Activated naive CD8-positive, alpha-beta T cell (primary cell): ENCODE data around the gene MYH7.

Experiments
- H3K27ac Mint-ChIP-seq: one replicate; pipeline ENCODE4 v1.8.0; 2021; ENCODE audit warnings: mixed read lengths
- H3K27me3 Mint-ChIP-seq: one replicate; pipeline ENCODE4 v1.8.0; 2021; ENCODE audit warnings: mixed read lengths
- H3K36me3 Mint-ChIP-seq: one replicate; pipeline ENCODE4 v1.8.0; 2021; ENCODE audit warnings: mixed read lengths
- H3K4me1 Mint-ChIP-seq: one replicate; pipeline ENCODE4 v1.8.0; 2021; ENCODE audit warnings: low read depth, mixed read lengths
- H3K4me3 Mint-ChIP-seq: one replicate; pipeline ENCODE4 v1.8.0; 2021; ENCODE audit warnings: mild to moderate bottlenecking, mixed read lengths
- H3K9me3 Mint-ChIP-seq: one replicate; pipeline ENCODE4 v1.8.0; 2021; ENCODE audit warnings: low read depth, mixed read lengths

The MYH7 gene

DNA sequence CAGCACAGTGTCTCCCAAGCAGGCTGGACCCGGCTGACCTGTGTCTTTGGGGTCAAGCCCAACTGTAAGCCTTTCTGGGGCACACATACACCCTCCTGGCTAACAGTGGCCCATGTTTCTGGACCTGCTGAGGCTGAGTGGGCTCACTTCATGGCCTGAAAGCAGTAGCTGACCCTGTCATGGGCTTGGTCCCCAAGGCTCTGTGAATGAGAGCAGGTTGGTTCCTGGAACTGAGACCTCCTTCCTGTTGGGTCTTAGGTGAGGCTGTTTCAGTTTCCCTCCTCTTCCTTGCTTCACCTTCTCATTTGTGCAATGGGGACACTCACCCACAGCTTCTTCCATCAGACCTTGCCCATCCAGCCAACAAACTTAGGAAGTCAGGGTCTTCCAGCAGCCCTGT, 63.6 kb downstream of the MYH7 start:
- Mint-ChIP-seq H3K27me3 (peaks cover 6% of the 10 kb centered on the region), H3K4me3 (no peak overlapping the region), H3K36me3 (no peaks in the 10 kb centered on the region), H3K4me1 (no peaks in the 10 kb centered on the region), H3K9me3 (no peaks in the 10 kb centered on the region), H3K27ac (no peak overlapping the region)

- H3K9me3 Mint-ChIP-seq = no peaks in the 10 kb centered on the region
- H3K4me1 Mint-ChIP-seq = no peaks in the 10 kb centered on the region
- no peaks in the 10 kb centered on the region for H3K36me3 Mint-ChIP-seq
- peaks cover 9% of the 10 kb centered on the region for H3K27me3 Mint-ChIP-seq
- no peak overlapping the region for H3K4me3 Mint-ChIP-seq
- no peak overlapping the region for H3K27ac Mint-ChIP-seq
Observed at GRCh38 chr14:23370221-23370620, 65.2 kb downstream of the MYH7 start.

- Mint-ChIP-seq H3K27me3 (peaks cover 9% of the 10 kb centered on the region), H3K4me3 (peak overlapping the region; percentile 20), H3K36me3 (no peaks in the 10 kb centered on the region), H3K9me3 (no peaks in the 10 kb centered on the region), H3K27ac (no peak overlapping the region), H3K4me1 (peaks cover 5% of the 10 kb centered on the region)
Observed at GRCh38 chr14:23366426-23366921, 69.0 kb downstream of the MYH7 start.

DNA sequence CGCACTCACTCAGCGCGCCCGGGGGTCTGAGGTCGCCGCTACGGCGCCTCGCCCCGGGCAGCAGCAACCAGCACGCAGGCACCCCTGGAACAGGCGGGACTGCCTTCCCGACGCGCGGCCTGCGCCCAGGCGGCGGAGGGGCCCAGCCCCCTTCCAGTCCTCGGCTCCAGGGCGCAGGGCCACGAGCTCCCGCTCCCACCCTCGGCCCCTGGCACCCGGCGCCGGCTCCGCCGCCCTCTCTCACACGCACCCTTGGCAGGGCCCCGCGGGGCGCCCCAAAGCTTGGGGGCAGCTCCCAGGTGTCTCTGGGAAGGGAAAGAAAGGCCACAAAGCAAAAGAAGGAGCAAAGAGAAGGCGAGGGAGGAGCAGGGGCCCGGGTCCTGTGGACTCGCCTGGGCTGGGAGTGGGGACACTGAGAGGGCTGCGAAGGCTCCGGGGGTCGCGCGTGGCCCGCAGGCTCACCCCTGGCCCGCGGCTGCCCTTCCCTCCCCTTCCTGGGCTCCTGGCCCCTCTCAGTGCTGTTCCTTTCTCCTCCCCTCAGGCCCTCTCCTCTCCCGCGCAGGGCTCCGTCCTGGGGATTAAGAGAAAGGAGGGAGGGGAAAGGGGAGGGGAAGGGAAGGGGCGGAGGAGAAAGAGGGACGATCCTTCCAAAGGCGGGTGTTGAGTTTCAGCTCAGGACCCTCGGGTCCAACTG, 69.6 kb downstream of the MYH7 start:
- no peak overlapping the region for H3K27ac Mint-ChIP-seq
- H3K4me1 Mint-ChIP-seq = peaks cover 5% of the 10 kb centered on the region
- H3K9me3 Mint-ChIP-seq = no peaks in the 10 kb centered on the region
- H3K4me3 Mint-ChIP-seq = no peak overlapping the region
- H3K27me3 Mint-ChIP-seq = peaks cover 9% of the 10 kb centered on the region
- no peaks in the 10 kb centered on the region for H3K36me3 Mint-ChIP-seq

DNA sequence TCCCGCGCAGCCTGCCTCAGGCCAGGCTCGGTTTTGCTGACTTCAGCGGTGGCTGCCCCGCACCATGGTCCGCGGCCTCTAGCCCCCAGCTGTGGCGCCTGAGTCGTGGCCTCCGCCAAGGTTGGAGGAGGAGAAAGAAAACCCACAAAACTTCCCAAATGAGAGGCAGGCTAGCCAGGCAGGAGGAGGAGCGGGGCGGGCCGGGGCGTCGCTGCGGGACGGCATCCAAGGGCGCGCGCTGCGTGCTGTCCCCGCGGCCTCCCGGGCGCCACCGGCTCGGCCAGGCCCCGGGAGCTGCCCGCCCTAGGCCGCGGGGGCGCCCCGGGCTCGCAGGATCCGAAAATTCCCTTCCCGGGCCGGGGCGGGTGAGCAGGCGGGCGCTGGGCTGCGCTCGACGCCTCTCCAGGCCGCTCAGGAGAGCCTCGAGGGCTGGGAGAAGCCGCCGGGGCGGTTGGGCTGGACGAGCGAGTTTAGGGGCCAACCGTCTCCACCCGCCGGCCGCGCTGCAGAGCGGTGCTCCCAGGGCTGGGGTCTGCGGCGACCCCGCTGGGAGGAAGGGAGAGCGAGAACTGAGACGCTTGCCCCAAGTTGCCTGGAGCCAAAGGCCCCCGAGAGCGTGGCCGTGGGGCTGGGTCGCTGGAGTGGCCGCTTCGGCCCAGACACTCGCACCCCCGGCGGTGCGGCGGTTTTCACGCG, 70.3 kb downstream of the MYH7 start, which contains the start of gene EFS:
TSS of gene EFS (minus strand) at position 137 of the 696 bp plus-strand sequence. CDS start 147 bp downstream, outside the sequence.
- Mint-ChIP-seq H3K27me3 (peaks cover 9% of the 10 kb centered on the region), H3K36me3 (no peaks in the 10 kb centered on the region), H3K4me3 (peak within 1 kb of the TSS; percentile 23), H3K27ac (no peak within 1 kb of the TSS), H3K4me1 (peaks cover 5% of the 10 kb centered on the region), H3K9me3 (no peaks in the 10 kb centered on the region)

DNA sequence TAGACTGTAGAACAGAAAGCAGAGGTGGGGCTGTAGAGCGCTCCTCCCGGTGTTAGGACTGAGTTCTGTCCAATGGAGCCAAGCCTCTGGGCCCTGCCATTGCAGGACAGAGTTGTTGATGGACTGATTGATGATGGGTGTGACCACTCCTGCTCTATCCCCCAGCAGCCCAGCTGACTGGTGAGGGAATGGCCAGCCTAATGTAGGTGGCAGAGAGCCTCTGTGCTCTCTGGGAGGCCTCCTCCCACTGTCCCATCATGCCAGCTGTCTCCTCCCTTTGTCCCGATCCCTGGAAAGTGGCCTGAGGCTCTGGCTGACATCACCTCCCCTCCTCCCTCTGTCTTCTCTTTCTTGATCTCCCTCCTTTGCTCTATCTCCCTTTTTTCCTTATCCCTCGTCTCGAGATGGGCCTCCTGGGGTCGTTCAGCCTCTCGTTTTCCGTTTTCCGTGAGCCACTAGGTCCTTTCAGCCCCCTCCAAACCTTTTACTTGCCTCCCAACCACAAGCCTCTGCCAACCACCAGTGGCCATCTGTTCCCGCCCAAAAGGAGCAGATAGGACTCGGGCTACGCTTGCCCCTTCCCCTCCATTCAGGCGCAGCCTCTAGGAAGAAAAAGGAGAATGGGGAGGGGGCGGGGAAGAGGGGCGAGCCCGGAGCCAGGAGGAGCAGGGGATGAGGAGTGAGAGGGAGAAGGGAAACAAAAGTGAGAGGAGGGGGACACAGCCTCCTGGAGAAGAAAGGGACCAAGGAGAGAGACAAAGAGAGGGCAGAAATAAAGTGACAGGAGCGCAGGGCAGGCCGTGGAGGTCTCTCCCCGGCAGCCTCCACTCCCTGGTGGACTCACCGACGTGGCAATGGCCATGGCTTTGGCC, 71.1 kb downstream of the MYH7 start:
- Mint-ChIP-seq H3K27me3 (peaks cover 9% of the 10 kb centered on the region), H3K9me3 (no peaks in the 10 kb centered on the region), H3K36me3 (no peaks in the 10 kb centered on the region), H3K4me1 (peaks cover 5% of the 10 kb centered on the region), H3K4me3 (peak overlapping the region; percentile 23), H3K27ac (no peak overlapping the region)
